GM12878 (cell line): ENCODE data around the gene CPEB3. TPM values are rescaled to one million over a fixed set of nuclear protein-coding genes. Genes with fewer than 3 reads are reported as not detected.

Source experiments
- ATAC-seq: fragments of 200-7000 bp; cut with Tn5 transposase; 3 replicates; pipeline ENCODE4 v1.9.1; 2020; ENCODE audit warnings: mild to moderate bottlenecking, moderate library complexity
- BruUV-seq: library from RNA; stranded (reverse); fragments of 400-500 nt; replicated peaks from 2 replicates; lab custom pipeline; 2021; lab: Mats Ljungman, UMichigan
- CTCF ChIA-PET: fragments of 300-600 bp; sonication (Branson Sonifier 250); formaldehyde crosslinking; extraction: SDS; loops from one replicate; lab custom pipeline; 2021; ENCODE audit warnings: inconsistent platforms; lab: Yijun Ruan, JAX
- POLR2A ChIA-PET: fragments of 350-600 bp; formaldehyde crosslinking; extraction: SDS; loops from one replicate; lab custom pipeline; 2021; ENCODE audit warnings: inconsistent platforms; lab: Charles Lee
- RAD21 ChIA-PET: fragments of 300-600 bp; sonication (Branson Sonifier 250); formaldehyde crosslinking; loops from one replicate; lab custom pipeline; 2023; ENCODE audit warnings: antibody characterized with exemption; ENCODE audit not compliant: unreplicated experiment; lab: Charles Lee
- SMC1A ChIA-PET: fragments of 300-600 bp; sonication (Branson Sonifier 250); formaldehyde crosslinking; loops from one replicate; lab custom pipeline; 2023; ENCODE audit not compliant: unreplicated experiment, uncharacterized antibody; lab: Charles Lee
- DNase-seq: peaks from one replicate; pipeline ENCODE4 v3.0.0-alpha.2; 2011; ENCODE audit warnings: low read depth, low spot score
- FAIRE-seq: peaks from 3 replicates; lab custom pipeline; 2011; peaks lifted over from hg19 to GRCh38; lab: Jason Lieb, UNC
- H2AFZ ChIP-seq: 2 replicates; pipeline ENCODE4 v1.6.0; 2011; ENCODE audit warnings: low read depth, low read length, control low read depth; ENCODE audit not compliant: control insufficient read depth
- H3K27ac ChIP-seq: 2 replicates; pipeline ENCODE4 v1.5.1; 2011; ENCODE audit warnings: control low read depth; ENCODE audit not compliant: control insufficient read depth, insufficient read depth
- H3K27me3 ChIP-seq, 2 experiments: replicated peaks in 1 of 2; 2 replicates each; pipeline versions ENCODE4 v1.6.0 to v1.6.1; 2011; ENCODE audit warnings: low read length in 1 of 2; ENCODE audit not compliant: control insufficient read depth in 2 of 2, insufficient read depth in 2 of 2
- H3K36me3 ChIP-seq, 2 experiments: 2 replicates each; pipeline ENCODE4 v1.5.1; 2011; ENCODE audit warnings: low read length in 1 of 2; ENCODE audit not compliant: control insufficient read depth in 2 of 2, insufficient read depth in 2 of 2
- H3K4me1 ChIP-seq: 2 replicates; pipeline ENCODE4 v1.6.1; 2011; ENCODE audit warnings: mild to moderate bottlenecking, low read length, moderate library complexity, mixed read lengths; ENCODE audit not compliant: control insufficient read depth, insufficient read depth
- H3K4me2 ChIP-seq: 2 replicates; pipeline ENCODE4 v1.6.0; 2011; ENCODE audit warnings: control low read depth; ENCODE audit not compliant: control insufficient read depth, insufficient read depth
- H3K4me3 ChIP-seq: fragments of 200-600 bp; sonication (generic); 2 replicates; pipeline ENCODE4 v1.5.1; 2016
- H3K79me2 ChIP-seq: 2 replicates; pipeline ENCODE4 v1.6.0; 2011; ENCODE audit warnings: low read length; ENCODE audit not compliant: control insufficient read depth, insufficient read depth
- H3K9ac ChIP-seq: 2 replicates; pipeline ENCODE4 v1.8.0; 2011; ENCODE audit warnings: low read length, control low read depth, mixed read lengths; ENCODE audit not compliant: control insufficient read depth, insufficient read depth
- H3K9me3 ChIP-seq: replicated peaks from 3 replicates; pipeline ENCODE4 v1.5.1; 2011; ENCODE audit warnings: mild to moderate bottlenecking, low read length; ENCODE audit not compliant: control insufficient read depth, insufficient read depth
- H4K20me1 ChIP-seq: 2 replicates; pipeline ENCODE4 v1.6.0; 2011; ENCODE audit not compliant: control insufficient read depth, insufficient read depth
- BRCA1 ChIP-seq: IDR thresholded peaks from 2 replicates; pipeline ENCODE4 v1.6.1; 2011; ENCODE audit warnings: low read depth, low read length, improper control_type of control experiment
- HDAC2 ChIP-seq: fragments of 200-600 bp; sonication (generic); IDR thresholded peaks from 2 replicates; pipeline ENCODE4 v1.6.1; 2017
- MYC ChIP-seq: IDR thresholded peaks from 2 replicates; pipeline ENCODE4 v1.6.1; 2011; ENCODE audit warnings: mild to moderate bottlenecking, low read length, moderate library complexity, inconsistent platforms; ENCODE audit not compliant: insufficient read depth, insufficient replicate concordance, insufficient read length, severe bottlenecking
- RAD51 ChIP-seq: fragments of 450-650 bp; IDR thresholded peaks from 2 replicates; pipeline ENCODE4 v1.6.1; 2016; ENCODE audit warnings: moderate library complexity, mild to moderate bottlenecking, inconsistent platforms
- SIN3A ChIP-seq: IDR thresholded peaks from 2 replicates; pipeline ENCODE4 v1.6.1; 2012; ENCODE audit warnings: low read depth, low read length, improper control_type of control experiment
- SMC3 ChIP-seq: IDR thresholded peaks from 2 replicates; pipeline ENCODE4 v1.6.1; 2011; ENCODE audit warnings: low read length, improper control_type of control experiment, borderline replicate concordance
- SUPT20H ChIP-seq: IDR thresholded peaks from 2 replicates; pipeline ENCODE4 v1.6.1; 2011; ENCODE audit warnings: low read depth, mild to moderate bottlenecking, low read length, moderate library complexity, borderline replicate concordance; ENCODE audit not compliant: control insufficient read depth
- SUZ12 ChIP-seq: fragments of 200-600 bp; sonication (generic); IDR thresholded peaks from one replicate; pipeline ENCODE4 v1.6.1; 2018; ENCODE audit warnings: antibody characterized with exemption, mild to moderate bottlenecking; ENCODE audit not compliant: unreplicated experiment
- ZNF622 ChIP-seq: fragments of 450-650 bp; IDR thresholded peaks from 2 replicates; pipeline ENCODE4 v1.6.1; 2017; ENCODE audit warnings: mild to moderate bottlenecking, inconsistent platforms
- WGBS: methylation state at CpG from one replicate; pipeline ENCODE4 v1.1.6; 2016; ENCODE audit warnings: low lambda C conversion rate; ENCODE audit not compliant: insufficient replicate concordance, insufficient coverage; ENCODE audit errors: missing lambda C conversion rate; 5-methylcytosine and 5-hydroxymethylcytosine counted together
- in situ Hi-C: fragments of 300-500 bp; cut with MboI; formaldehyde crosslinking; loops from 9 replicates; pipeline ENCODE4 v1.14.3; 2018; ENCODE audit warnings: mixed read lengths
- intact Hi-C: fragments of 100-400 bp; cut with micrococcal nuclease; formaldehyde crosslinking; loops from one replicate; pipeline ENCODE4 v1.14.2; 2022; ENCODE audit not compliant: unreplicated experiment
- polyA plus RNA-seq, 11 experiments: library from polyadenylated mRNA; depleted of rRNA in 4 of 11; unstranded in 6 of 11; stranded (reverse) in 5 of 11; fragments of >200 nt; fragmentation: Nextera tagmentation in 4 of 11; fragmentation: Illumina TruSeq in 1 of 11; extraction: Ambion mirVana in 4 of 11; extraction: Trizol in 1 of 11; gene quantifications; 1 replicate in 1 of 11; 2 replicates in 10 of 11; pipeline versions ENCODE4 v1.2.1 to v1.2.3, GENCODE V29; 2011 to 2016; ENCODE audit warnings: inconsistent platforms in 2 of 11, missing spikeins in 2 of 11, low read depth in 1 of 11
- total RNA-seq, 4 experiments: library from RNA; depleted of rRNA in 3 of 4; stranded (reverse); fragments of >200 nt in 3 of 4; fragmentation: Illumina TruSeq in 1 of 4; extraction: Trizol in 1 of 4; gene quantifications; 2 replicates each; pipeline versions ENCODE4 v1.2.1 to v1.2.3, GENCODE V29; 2013 to 2021
- TF ChIP-seq, protein P1 (sequence below): IDR thresholded peaks from 2 replicates; pipeline ENCODE4 v1.6.1; 2012; ENCODE audit warnings: low read length, inconsistent platforms
- TF ChIP-seq, protein P2 (sequence below): fragments of 450-650 bp; IDR thresholded peaks from 2 replicates; pipeline ENCODE4 v1.6.1; 2014; ENCODE audit warnings: mild to moderate bottlenecking
- TF ChIP-seq, protein P3 (sequence below): fragments of 450-650 bp; IDR thresholded peaks from 2 replicates; pipeline ENCODE4 v1.6.1; 2017; ENCODE audit warnings: mild to moderate bottlenecking
- TF ChIP-seq, protein P4 (sequence below): fragments of 450-650 bp; IDR thresholded peaks from 2 replicates; pipeline ENCODE4 v1.6.1; 2017; ENCODE audit warnings: antibody characterized with exemption, mild to moderate bottlenecking, moderate library complexity

The CPEB3 gene
- total and polyA plus RNA-seq, 10 of the 15 experiments (the other 5 are each of a cell fraction or from before 2014, with no cell fraction given) = 0.50 to 2.3 (median 1.2) TPM

DNA sequence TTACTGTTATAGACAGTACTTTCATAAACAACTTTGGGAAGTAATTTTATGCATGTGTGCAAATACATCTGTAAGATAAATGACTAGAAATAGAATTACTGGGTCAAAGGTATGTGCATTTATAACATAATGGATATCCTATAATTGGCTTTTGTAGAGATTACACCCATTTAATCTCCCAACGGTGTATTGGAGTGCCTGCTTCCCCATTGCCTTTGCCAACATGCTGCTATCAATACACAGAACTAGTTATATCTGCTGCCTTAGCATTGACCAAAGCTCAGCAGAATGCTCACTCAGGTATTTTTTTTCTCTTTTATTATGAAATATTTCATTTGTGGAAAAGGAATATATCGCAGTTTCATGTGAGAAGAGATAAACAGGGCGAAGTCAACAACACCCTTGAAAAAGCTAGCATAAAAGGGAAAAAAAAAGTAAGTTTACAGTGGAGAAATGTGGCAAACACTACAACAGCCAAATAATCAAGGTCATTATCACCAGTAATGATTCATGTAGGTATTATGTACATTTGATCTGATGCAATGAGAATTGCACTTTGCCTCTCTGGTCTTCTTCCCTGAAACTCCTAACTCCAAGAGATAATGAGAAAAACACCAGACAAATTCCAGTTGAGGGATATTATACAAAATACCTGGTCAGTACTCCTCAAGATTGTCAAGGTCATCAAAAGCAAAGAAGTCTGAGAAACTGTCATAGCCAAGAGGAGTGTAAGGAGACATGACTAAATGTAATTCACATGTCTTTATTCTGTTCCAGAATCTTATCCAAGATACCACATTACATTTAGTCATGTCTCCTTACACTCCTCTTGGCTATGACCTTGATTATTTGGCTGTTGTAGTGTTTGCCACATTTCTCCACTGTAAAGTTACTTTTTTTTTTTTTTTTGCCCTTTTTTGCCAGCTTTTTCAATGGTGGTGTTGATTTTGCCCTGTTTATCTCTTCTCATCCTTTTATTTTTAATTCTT is 36.9 kb upstream of the CPEB3 start (continued):
- TF ChIP-seq, protein P1, sequence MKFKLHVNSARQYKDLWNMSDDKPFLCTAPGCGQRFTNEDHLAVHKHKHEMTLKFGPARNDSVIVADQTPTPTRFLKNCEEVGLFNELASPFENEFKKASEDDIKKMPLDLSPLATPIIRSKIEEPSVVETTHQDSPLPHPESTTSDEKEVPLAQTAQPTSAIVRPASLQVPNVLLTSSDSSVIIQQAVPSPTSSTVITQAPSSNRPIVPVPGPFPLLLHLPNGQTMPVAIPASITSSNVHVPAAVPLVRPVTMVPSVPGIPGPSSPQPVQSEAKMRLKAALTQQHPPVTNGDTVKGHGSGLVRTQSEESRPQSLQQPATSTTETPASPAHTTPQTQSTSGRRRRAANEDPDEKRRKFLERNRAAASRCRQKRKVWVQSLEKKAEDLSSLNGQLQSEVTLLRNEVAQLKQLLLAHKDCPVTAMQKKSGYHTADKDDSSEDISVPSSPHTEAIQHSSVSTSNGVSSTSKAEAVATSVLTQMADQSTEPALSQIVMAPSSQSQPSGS = no peak
- TF ChIP-seq HDAC2 (no peak), SUZ12 (no peak)
- TF ChIP-seq, protein P2, sequence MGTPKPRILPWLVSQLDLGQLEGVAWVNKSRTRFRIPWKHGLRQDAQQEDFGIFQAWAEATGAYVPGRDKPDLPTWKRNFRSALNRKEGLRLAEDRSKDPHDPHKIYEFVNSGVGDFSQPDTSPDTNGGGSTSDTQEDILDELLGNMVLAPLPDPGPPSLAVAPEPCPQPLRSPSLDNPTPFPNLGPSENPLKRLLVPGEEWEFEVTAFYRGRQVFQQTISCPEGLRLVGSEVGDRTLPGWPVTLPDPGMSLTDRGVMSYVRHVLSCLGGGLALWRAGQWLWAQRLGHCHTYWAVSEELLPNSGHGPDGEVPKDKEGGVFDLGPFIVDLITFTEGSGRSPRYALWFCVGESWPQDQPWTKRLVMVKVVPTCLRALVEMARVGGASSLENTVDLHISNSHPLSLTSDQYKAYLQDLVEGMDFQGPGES = no peak

DNA sequence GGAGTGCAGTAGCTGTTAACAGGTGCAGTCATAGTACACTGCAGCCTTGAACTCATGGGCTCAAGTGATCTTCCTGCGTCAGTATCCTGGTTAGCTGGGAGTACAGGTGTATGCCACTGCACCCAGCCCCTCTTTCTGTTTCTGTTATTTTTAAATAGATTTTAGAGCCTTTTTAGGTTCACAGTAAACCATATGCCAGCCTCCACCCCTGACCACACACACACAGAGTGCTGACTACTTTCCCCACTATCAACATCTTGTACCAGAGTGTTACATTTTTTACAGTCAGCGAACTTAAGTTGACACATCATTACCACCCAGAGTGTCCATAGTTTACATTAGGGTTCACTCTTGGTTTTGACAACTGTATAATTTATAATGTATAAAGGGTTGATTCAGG is 32.2 kb upstream of the CPEB3 start:
- WGBS = 98% methylated on average over 2 of the region's 2 CpGs
- BruUV-seq = no TSS peak
- SMC1A ChIA-PET = no interaction called here
- Histone ChIP-seq H2AFZ (no peak overlapping the region), H4K20me1 (no peaks in the 10 kb centered on the region), H3K79me2 (no peaks in the 10 kb centered on the region; the same call in none of the 2 replicates), H3K9me3 (no peaks in the 10 kb centered on the region; the same call in 2 of the 3 replicates), H3K36me3 (peaks cover 0 to 4% of the 10 kb centered on the region in 2 experiments; a peak in 1 of 4 replicates), H3K27me3 (no peaks in the 10 kb centered on the region), H3K27ac (no peak overlapping the region), H3K9ac (no peak overlapping the region), H3K4me1 (no peaks in the 10 kb centered on the region), H3K4me3 (no peak overlapping the region), H3K4me2 (no peak overlapping the region)
- RAD21 ChIA-PET = no interaction called here
- in situ Hi-C loops (no loop called here), intact Hi-C loops (no loop called here)
- ATAC-seq = no peak
- CTCF ChIA-PET = interaction anchor here (1.3 kb wide), 1 partner anchor 235 kb away, joined by 3 read pairs; no protein-coding TSS in a partner anchor
- POLR2A ChIA-PET = no interaction called here
- no peak for DNase-seq
- no peak for FAIRE-seq
- no peak for TF ChIP-seq SIN3A
- no peak for TF ChIP-seq BRCA1
- TF ChIP-seq ZNF622 = no peak
- TF ChIP-seq SMC3 = no peak
- TF ChIP-seq MYC = no peak
- TF ChIP-seq, protein P3, sequence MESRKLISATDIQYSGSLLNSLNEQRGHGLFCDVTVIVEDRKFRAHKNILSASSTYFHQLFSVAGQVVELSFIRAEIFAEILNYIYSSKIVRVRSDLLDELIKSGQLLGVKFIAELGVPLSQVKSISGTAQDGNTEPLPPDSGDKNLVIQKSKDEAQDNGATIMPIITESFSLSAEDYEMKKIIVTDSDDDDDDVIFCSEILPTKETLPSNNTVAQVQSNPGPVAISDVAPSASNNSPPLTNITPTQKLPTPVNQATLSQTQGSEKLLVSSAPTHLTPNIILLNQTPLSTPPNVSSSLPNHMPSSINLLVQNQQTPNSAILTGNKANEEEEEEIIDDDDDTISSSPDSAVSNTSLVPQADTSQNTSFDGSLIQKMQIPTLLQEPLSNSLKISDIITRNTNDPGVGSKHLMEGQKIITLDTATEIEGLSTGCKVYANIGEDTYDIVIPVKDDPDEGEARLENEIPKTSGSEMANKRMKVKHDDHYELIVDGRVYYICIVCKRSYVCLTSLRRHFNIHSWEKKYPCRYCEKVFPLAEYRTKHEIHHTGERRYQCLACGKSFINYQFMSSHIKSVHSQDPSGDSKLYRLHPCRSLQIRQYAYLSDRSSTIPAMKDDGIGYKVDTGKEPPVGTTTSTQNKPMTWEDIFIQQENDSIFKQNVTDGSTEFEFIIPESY = no peak
- TF ChIP-seq SUPT20H = no peak
- no peak for TF ChIP-seq RAD51
- TF ChIP-seq SUZ12 = no peak
- TF ChIP-seq, protein P4, sequence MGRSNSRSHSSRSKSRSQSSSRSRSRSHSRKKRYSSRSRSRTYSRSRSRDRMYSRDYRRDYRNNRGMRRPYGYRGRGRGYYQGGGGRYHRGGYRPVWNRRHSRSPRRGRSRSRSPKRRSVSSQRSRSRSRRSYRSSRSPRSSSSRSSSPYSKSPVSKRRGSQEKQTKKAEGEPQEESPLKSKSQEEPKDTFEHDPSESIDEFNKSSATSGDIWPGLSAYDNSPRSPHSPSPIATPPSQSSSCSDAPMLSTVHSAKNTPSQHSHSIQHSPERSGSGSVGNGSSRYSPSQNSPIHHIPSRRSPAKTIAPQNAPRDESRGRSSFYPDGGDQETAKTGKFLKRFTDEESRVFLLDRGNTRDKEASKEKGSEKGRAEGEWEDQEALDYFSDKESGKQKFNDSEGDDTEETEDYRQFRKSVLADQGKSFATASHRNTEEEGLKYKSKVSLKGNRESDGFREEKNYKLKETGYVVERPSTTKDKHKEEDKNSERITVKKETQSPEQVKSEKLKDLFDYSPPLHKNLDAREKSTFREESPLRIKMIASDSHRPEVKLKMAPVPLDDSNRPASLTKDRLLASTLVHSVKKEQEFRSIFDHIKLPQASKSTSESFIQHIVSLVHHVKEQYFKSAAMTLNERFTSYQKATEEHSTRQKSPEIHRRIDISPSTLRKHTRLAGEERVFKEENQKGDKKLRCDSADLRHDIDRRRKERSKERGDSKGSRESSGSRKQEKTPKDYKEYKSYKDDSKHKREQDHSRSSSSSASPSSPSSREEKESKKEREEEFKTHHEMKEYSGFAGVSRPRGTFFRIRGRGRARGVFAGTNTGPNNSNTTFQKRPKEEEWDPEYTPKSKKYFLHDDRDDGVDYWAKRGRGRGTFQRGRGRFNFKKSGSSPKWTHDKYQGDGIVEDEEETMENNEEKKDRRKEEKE = no peak
